Prostate gland (tissue), 2 donors: ENCODE measurements around the gene ARHGAP32. TPM values are rescaled to one million over a fixed set of nuclear protein-coding genes. Genes with fewer than 3 reads are reported as not detected.
"Not testable (repeated sequence)": the region's sequence is repeated elsewhere in the genome, so short reads cannot be mapped to it uniquely, and the experiment has no call there.

Experiments
- DNase-seq: peaks from one replicate; pipeline ENCODE4 v3.0.0-alpha.2; 2019; ENCODE audit warnings: low spot score
- H3K27ac ChIP-seq, 2 donors: fragments of 200-600 bp; sonication (generic); 2 replicates each; pipeline ENCODE4 v1.5.1; 2017 to 2019
- H3K27me3 ChIP-seq: fragments of 200-600 bp; sonication (generic); replicated peaks from 2 replicates; pipeline ENCODE4 v1.5.1; 2019; ENCODE audit not compliant: insufficient read depth
- H3K36me3 ChIP-seq, 2 donors: fragments of 200-600 bp; sonication (generic); 1 replicate in 1 of 2; 2 replicates in 1 of 2; pipeline versions ENCODE4 v1.5.1 to v1.8.1; 2017 to 2019
- H3K4me1 ChIP-seq: fragments of 200-600 bp; sonication (generic); replicated peaks from 2 replicates; pipeline ENCODE4 v1.5.1; 2019
- H3K4me3 ChIP-seq, 2 donors: fragments of 200-600 bp; sonication (generic); 2 replicates each; pipeline ENCODE4 v1.5.1; 2017 to 2019
- H3K9me3 ChIP-seq: fragments of 200-600 bp; sonication (generic); 2 replicates; pipeline ENCODE4 v1.5.1; 2017
- CTCF ChIP-seq, 4 experiments: fragments of 200-600 bp in 2 of 4; fragments of 450-650 bp in 2 of 4; sonication (generic) in 2 of 4; IDR thresholded peaks; 1 replicate in 3 of 4; 2 replicates in 1 of 4; pipeline ENCODE4 v1.5.1; 2016 to 2019; ENCODE audit warnings: antibody characterized with exemption in 4 of 4, mild to moderate bottlenecking in 2 of 4, moderate library complexity in 2 of 4
- POLR2A ChIP-seq: fragments of 450-650 bp; IDR thresholded peaks from one replicate; pipeline ENCODE4 v1.6.1; 2016; ENCODE audit warnings: antibody characterized with exemption, mild to moderate bottlenecking
- POLR2AphosphoS5 ChIP-seq: sonication (generic); formaldehyde crosslinking; IDR thresholded peaks from one replicate; pipeline ENCODE4 v1.6.1; 2017; ENCODE audit warnings: antibody characterized with exemption
- WGBS: methylation state at CpG from one replicate; pipeline ENCODE4 v1.1.5; 2018; 5-methylcytosine and 5-hydroxymethylcytosine counted together
- intact Hi-C: fragments of 100-400 bp; cut with DNase I; formaldehyde crosslinking; loops from one replicate; pipeline ENCODE4 v1.14.2; 2022
- total RNA-seq, 2 donors: library from RNA; depleted of rRNA; stranded (reverse); fragments of >200 nt; gene quantifications; one replicate each; pipeline ENCODE4 v1.1.0, GENCODE V29; 2016

The ARHGAP32 gene
- total RNA-seq, 2 donors from 2014 or later = 20.8 to 42.6 TPM

DNA sequence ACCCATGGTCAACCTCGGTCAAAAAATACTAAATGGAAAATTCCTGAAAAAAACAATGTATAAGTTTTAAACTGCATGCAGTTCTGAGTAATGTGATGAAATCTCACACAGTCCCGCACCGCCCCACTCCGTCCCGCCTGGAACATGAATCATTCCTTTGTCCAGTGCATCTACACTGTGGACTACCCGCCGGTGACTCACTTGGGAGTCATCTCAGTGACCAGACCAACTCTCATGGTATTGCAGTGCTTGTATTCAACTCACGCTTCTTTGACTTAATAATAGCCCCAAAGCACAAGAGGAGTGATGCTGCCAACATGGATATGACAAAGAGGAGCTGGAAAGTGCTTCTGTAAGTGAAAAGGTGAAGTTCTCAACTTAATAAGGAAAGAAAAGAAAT is 48.8 kb downstream of the ARHGAP32 start:
- no peaks in the 10 kb centered on the region for H3K9me3 ChIP-seq
- TF ChIP-seq CTCF (IDR thresholded peaks at IDR 0.05) (no peak), POLR2A (no peak), POLR2AphosphoS5 (no peak)
- WGBS = 86% methylated on average over 8 of the region's 8 CpGs
- no peaks in the 10 kb centered on the region for H3K36me3 ChIP-seq
- no peak overlapping the region for H3K4me3 ChIP-seq
- H3K4me1 ChIP-seq = no peaks in the 10 kb centered on the region
- no peak overlapping the region for H3K27ac ChIP-seq
- DNase-seq = no peak
- intact Hi-C loops = no loop called here
- no peaks in the 10 kb centered on the region for H3K27me3 ChIP-seq

- Histone ChIP-seq H3K4me1 (no peaks in the 10 kb centered on the region), H3K4me3 (no peak overlapping the region), H3K27me3 (no peaks in the 10 kb centered on the region), H3K27ac (no peak overlapping the region), H3K9me3 (no peaks in the 10 kb centered on the region), H3K36me3 (no peaks in the 10 kb centered on the region)
- WGBS = 74% methylated on average over 8 of the region's 8 CpGs
- DNase-seq = no peak
- TF ChIP-seq POLR2AphosphoS5 = no peak
- TF ChIP-seq CTCF (IDR thresholded peaks at IDR 0.05) = no peak
- TF ChIP-seq POLR2A = no peak
- intact Hi-C loops = no loop called here
Measured at GRCh38 chr11:129141748-129142523, 50.2 kb downstream of the ARHGAP32 start.

- H3K9me3 ChIP-seq = no peaks in the 10 kb centered on the region
- TF ChIP-seq POLR2A = no peak
- TF ChIP-seq CTCF (IDR thresholded peaks at IDR 0.05) = no peak
- TF ChIP-seq POLR2AphosphoS5 = no peak
- H3K27ac ChIP-seq = no peak overlapping the region
- H3K4me1 ChIP-seq = no peaks in the 10 kb centered on the region
- WGBS = 88% methylated on average over 6 of the region's 6 CpGs
- intact Hi-C loops = no loop called here
- H3K4me3 ChIP-seq = no peak overlapping the region
- no peak for DNase-seq
- no peaks in the 10 kb centered on the region for H3K36me3 ChIP-seq
- H3K27me3 ChIP-seq = no peaks in the 10 kb centered on the region
Measured at GRCh38 chr11:129131316-129131715, 60.8 kb downstream of the ARHGAP32 start.

DNA sequence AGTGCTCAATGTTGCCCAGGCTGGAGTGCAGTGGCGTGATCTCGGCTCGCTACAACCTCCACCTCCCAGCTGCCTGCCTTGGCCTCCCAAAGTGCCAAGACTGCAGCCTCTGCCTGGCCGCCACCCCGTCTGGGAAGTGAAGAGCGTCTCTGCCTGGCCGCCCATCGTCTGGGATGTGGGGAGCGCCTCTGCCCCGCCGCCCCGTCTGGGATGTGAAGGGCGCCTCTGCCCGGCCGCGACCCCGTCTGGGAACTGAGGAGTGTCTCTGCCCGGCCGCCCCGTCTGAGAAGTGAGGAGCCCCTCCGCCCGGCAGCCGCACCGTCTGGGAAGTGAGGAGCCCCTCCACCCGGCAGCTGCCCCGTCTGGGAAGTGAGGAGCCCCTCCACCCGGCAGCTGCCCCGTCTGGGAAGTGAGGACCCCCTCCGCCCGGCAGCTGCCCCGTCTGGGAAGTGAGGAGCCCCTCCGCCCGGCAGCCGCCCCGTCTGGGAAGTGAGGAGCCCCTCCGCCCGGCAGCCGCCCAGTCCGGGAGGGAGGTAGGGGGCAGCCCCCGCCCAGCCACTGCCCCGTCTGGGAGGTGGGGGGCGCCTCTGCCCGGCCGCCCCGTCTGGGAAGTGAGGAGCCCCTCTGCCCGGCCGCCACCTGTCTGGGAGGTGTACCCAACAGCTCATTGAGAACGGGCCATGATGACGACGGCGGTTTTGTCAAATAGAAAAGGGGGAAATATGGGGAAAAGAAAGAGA is 63.1 kb downstream of the ARHGAP32 start:
- H3K27me3 ChIP-seq, H3K36me3 ChIP-seq, H3K9me3 ChIP-seq, H3K4me1 ChIP-seq, DNase-seq, intact Hi-C loops, H3K4me3 ChIP-seq, H3K27ac ChIP-seq: not testable (repeated sequence)
- 97% methylated on average over 49 of the region's 51 CpGs for WGBS

- TF ChIP-seq POLR2AphosphoS5 (no peak), POLR2A (no peak), CTCF (IDR thresholded peaks at IDR 0.05) (no peak)
- no peaks in the 10 kb centered on the region for H3K4me1 ChIP-seq
- H3K9me3 ChIP-seq = no peaks in the 10 kb centered on the region
- H3K4me3 ChIP-seq = no peak overlapping the region
- no peak for DNase-seq
- no peak overlapping the region for H3K27ac ChIP-seq
- H3K27me3 ChIP-seq = no peaks in the 10 kb centered on the region
- intact Hi-C loops = loop anchor here (5.0 kb wide), 1 partner anchor 633 kb away; no protein-coding TSS in a partner anchor
- H3K36me3 ChIP-seq = no peaks in the 10 kb centered on the region
- 68% methylated on average over 2 of the region's 2 CpGs for WGBS
Measured at GRCh38 chr11:129119036-129119435, 73.1 kb downstream of the ARHGAP32 start.
